HUES6 (cell line): Measurements from ENCODE around the gene VEGFB.

Experiments
- H3K27ac ChIP-seq: 2 replicates; pipeline ENCODE4 v1.7.0; 2013; ENCODE audit warnings: low read depth, mild to moderate bottlenecking, low read length, inconsistent platforms
- H3K27me3 ChIP-seq: 2 replicates; pipeline ENCODE4 v1.6.1; 2013; ENCODE audit warnings: low read length; ENCODE audit not compliant: control insufficient read depth, insufficient read depth
- H3K36me3 ChIP-seq: 2 replicates; pipeline ENCODE4 v1.6.1; 2013; ENCODE audit warnings: low read length; ENCODE audit not compliant: control insufficient read depth, insufficient read depth
- H3K4me1 ChIP-seq: 2 replicates; pipeline ENCODE4 v1.6.1; 2013; ENCODE audit warnings: low read length; ENCODE audit not compliant: control insufficient read depth, insufficient read depth
- H3K4me3 ChIP-seq: 2 replicates; pipeline ENCODE4 v1.5.1; 2013; ENCODE audit warnings: low read depth, low read length
- H3K9ac ChIP-seq: one replicate; pipeline ENCODE4 v1.6.1; 2013; ENCODE audit warnings: mild to moderate bottlenecking, low read length
- H3K9me3 ChIP-seq: 2 replicates; pipeline ENCODE4 v1.6.1; 2013; ENCODE audit warnings: low read depth, low read length; ENCODE audit not compliant: control insufficient read depth, insufficient read depth

Gene VEGFB

DNA sequence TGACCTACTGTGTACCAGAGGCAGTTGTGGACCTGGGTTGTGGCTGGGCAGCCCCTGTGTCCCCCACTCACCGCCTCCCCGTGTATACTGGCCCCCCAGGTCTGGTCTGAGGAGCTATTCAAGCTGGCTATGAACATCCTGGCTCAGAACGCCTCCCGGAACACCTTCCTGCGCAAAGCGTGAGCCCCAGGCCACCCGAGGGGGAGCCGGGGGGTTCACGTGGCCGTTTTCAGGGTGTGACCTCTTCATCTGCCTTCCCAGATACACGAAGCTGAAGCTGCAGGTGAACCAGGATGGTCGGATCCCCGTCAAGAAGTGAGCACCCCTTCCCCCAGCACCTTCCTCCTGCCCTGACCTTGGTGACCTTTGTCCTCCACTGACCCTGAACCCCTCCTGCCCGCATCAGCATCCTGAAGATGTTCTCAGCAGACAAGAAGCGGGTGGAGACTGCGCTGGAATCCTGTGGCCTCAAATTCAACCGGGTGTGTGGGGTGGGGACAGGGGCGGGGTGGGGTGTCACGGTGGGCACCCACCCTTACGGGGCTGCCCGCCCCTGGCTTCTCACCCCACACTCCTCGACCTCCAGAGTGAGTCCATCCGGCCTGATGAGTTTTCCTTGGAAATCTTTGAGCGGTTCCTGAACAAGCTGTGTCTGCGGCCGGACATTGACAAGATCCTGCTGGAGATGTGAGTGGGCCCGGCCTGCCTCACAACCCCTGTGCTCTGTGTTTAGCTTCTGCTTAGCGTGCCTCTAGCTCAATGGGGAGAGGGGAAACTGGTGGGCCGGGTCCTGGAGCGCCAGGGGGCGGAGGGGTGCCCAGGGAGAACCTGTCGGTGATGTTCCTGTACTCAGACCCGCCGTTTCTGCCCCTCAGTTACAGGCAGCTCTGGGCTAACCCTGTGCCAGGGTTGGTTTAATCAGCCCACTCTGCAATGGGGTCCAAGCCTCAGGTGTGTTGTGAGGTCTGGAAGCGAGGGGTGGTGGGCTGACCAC is 21.0 kb downstream of the VEGFB start:
- Histone ChIP-seq H3K4me1 (peaks cover 19% of the 10 kb centered on the region), H3K9me3 (no peaks in the 10 kb centered on the region), H3K27me3 (no peaks in the 10 kb centered on the region), H3K4me3 (no peak overlapping the region), H3K27ac (no peak overlapping the region), H3K36me3 (peaks cover 57% of the 10 kb centered on the region), H3K9ac (no peak overlapping the region)

DNA sequence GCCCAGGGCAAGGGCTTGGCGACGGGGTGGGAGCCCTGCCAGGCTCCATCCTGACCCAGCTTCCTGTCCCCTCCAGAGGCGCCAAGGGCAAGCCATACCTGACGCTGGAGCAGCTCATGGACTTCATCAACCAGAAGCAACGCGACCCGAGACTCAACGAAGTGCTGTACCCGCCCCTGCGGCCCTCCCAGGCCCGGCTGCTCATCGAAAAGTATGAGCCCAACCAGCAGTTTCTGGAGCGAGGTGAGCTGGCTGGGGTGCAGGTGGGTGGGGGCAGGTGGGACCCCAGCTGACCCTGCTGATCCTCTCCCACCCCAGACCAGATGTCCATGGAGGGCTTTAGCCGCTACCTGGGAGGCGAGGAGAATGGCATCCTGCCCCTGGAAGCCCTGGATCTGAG is 21.9 kb downstream of the VEGFB start:
- Histone ChIP-seq H3K36me3 (peaks cover 61% of the 10 kb centered on the region), H3K27ac (no peak overlapping the region), H3K4me3 (no peak overlapping the region), H3K4me1 (peaks cover 14% of the 10 kb centered on the region), H3K9me3 (no peaks in the 10 kb centered on the region), H3K9ac (peak overlapping the region; percentile 26), H3K27me3 (no peaks in the 10 kb centered on the region)

DNA sequence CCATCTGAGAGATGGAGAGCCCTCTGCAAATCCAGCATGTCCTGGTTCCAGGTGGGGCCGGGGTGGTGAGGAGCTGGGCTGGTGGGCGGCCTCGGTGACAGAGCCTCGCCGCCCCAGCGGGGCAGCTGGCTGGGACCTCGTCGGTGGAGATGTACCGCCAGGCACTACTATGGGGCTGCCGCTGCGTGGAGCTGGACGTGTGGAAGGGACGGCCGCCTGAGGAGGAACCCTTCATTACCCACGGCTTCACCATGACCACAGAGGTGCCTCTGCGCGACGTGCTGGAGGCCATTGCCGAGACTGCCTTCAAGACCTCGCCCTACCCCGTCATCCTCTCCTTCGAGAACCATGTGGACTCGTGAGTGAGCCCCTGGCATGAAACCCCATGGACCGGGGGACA is 24.0 kb downstream of the VEGFB start:
- Histone ChIP-seq H3K27me3 (no peaks in the 10 kb centered on the region), H3K27ac (no peak overlapping the region), H3K9ac (no peak overlapping the region), H3K4me3 (no peak overlapping the region), H3K4me1 (peaks cover 3% of the 10 kb centered on the region), H3K36me3 (peaks cover 81% of the 10 kb centered on the region), H3K9me3 (no peaks in the 10 kb centered on the region)

DNA sequence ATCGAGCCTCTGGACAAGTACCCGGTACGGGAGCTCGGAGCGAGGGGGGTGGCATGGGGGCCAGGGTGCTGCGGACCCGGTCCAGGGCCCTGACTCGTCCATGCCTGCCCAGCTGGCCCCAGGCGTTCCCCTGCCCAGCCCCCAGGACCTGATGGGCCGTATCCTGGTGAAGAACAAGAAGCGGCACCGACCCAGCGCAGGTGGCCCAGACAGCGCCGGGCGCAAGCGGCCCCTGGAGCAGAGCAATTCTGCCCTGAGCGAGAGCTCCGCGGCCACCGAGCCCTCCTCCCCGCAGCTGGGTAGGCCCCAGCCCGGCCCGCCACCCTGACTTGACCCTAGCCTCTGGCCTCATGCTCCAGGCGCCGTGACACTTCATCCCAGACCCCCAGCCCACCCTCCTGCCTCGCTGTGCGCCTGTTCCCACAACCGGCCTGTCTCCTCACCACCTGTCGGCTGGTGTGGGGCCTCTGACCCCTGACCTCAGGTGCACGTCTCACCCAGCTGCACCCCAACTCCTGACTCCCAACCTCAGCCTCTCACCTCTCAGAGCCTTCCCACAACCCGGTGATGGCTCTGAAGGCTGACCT is 24.7 kb downstream of the VEGFB start:
- Histone ChIP-seq H3K4me1 (no peaks in the 10 kb centered on the region; the same call in 1 of the 2 replicates), H3K27me3 (no peaks in the 10 kb centered on the region), H3K36me3 (peaks cover 86% of the 10 kb centered on the region), H3K27ac (no peak overlapping the region), H3K9me3 (no peaks in the 10 kb centered on the region), H3K9ac (no peak overlapping the region), H3K4me3 (no peak overlapping the region)

DNA sequence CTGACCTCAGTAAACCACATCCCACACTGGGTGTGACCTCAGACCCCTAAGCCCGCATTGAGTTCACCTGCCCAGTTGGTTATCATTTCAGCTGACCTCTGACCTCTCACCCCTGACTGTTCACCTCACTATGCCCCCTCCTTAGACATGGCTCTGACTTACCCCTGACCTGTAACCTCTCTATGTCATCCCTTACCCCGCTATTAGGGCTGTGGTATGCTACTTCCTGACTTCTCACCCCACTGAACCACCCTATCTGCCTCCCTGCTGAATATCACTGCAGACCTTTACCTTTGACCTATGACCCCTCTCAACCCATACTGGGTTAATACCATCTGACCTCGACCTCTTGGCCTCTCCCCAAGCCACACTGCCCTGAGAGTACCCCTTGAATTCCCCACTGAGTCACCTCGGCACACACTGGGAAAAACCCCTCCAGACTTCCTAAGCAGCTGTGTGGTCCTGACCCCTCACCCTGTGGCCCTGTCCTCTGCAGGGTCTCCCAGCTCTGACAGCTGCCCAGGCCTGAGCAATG is 25.2 kb downstream of the VEGFB start:
- H3K9ac ChIP-seq = no peak overlapping the region
- no peak overlapping the region for H3K4me3 ChIP-seq
- H3K9me3 ChIP-seq = no peaks in the 10 kb centered on the region
- no peaks in the 10 kb centered on the region for H3K27me3 ChIP-seq
- no peaks in the 10 kb centered on the region; the same call in 1 of the 2 replicates for H3K4me1 ChIP-seq
- H3K27ac ChIP-seq = no peak overlapping the region
- H3K36me3 ChIP-seq = peaks cover 86% of the 10 kb centered on the region

DNA sequence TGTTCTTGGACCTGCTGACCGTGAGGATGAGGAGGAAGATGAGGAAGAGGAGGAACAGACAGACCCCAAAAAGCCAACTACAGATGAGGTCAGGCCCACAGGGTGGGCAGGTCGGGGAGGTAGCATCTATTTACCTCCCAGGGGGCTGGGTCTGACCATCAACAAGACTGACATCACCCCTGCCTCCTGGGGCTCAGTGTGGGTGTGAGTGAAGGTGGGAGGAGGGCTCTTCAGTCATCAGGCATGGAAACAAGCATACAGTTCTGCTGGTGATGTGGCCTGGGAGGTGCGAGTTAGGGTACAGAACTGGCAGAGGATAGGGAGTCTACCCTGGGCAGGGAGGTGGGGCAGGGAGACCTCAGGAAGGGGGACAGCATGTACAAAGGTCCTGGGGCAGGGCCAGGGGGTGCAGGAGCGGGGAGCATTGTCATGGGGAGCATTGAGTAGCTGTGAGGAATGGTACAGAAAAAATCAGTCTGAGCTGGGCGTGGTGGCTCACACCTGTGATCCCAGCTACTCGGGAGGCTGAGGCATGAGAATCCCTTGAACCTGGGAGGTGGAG is 25.8 kb downstream of the VEGFB start:
- H3K9ac ChIP-seq = no peak overlapping the region
- no peaks in the 10 kb centered on the region for H3K9me3 ChIP-seq
- no peaks in the 10 kb centered on the region; the same call in 1 of the 2 replicates for H3K4me1 ChIP-seq
- no peaks in the 10 kb centered on the region for H3K27me3 ChIP-seq
- no peak overlapping the region for H3K27ac ChIP-seq
- peaks cover 81% of the 10 kb centered on the region for H3K36me3 ChIP-seq
- no peak overlapping the region for H3K4me3 ChIP-seq

DNA sequence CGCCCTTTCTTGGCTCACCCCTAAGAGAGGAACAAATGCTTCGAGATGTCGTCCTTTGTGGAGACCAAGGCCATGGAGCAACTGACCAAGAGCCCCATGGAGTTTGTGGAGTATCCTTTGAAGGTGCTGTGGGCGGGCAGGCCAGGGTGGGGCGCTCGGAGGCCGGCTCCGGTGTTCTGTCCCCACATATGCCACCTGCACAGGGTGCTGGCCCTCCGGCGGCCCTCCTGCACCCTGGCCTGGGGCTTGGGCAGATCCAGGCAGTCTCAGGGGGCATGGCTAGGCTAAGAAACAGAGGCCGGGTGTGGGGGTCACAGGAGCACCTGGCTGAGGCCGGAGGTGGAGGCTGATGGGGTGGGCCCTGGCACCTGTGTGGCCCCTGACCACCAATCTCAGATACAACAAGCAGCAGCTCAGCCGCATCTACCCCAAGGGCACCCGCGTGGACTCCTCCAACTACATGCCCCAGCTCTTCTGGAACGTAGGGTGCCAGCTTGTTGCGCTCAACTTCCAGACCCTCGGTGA is 27.2 kb downstream of the VEGFB start:
- Histone ChIP-seq H3K27ac (no peak overlapping the region), H3K27me3 (no peaks in the 10 kb centered on the region), H3K4me3 (no peak overlapping the region), H3K4me1 (no peaks in the 10 kb centered on the region; the same call in 1 of the 2 replicates), H3K9ac (no peak overlapping the region), H3K36me3 (peaks cover 81% of the 10 kb centered on the region), H3K9me3 (no peaks in the 10 kb centered on the region)

DNA sequence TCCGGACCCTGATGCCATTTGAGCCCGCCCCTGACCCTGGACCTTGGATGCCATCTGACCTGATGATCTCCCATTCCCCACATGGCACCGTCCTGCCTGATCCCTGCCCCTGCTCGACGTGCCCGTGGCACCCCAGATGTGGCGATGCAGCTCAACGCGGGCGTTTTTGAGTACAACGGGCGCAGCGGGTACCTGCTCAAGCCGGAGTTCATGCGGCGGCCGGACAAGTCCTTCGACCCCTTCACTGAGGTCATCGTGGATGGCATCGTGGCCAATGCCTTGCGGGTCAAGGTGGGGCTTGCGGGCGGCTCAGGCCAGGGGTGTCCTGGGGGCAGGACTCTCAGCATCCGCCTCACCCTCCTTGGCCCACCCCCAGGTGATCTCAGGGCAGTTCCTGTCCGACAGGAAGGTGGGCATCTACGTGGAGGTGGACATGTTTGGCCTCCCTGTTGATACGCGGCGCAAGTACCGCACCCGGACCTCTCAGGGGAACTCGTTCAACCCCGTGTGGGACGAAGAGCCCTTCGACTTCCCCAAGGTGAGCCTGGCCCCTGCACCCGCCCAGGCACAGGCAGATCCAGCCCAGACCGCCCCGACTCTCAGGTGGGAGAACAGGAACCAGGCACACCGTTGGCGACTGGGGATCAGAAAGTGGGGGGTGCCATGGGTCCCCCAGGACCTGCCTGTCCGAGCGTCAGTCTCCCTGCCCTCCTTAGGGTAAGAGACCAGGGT is 28.1 kb downstream of the VEGFB start:
- Histone ChIP-seq H3K9me3 (no peaks in the 10 kb centered on the region), H3K4me1 (no peaks in the 10 kb centered on the region; the same call in 1 of the 2 replicates), H3K9ac (no peak overlapping the region), H3K27ac (no peak overlapping the region), H3K27me3 (no peaks in the 10 kb centered on the region), H3K4me3 (no peak overlapping the region), H3K36me3 (peaks cover 83% of the 10 kb centered on the region)

DNA sequence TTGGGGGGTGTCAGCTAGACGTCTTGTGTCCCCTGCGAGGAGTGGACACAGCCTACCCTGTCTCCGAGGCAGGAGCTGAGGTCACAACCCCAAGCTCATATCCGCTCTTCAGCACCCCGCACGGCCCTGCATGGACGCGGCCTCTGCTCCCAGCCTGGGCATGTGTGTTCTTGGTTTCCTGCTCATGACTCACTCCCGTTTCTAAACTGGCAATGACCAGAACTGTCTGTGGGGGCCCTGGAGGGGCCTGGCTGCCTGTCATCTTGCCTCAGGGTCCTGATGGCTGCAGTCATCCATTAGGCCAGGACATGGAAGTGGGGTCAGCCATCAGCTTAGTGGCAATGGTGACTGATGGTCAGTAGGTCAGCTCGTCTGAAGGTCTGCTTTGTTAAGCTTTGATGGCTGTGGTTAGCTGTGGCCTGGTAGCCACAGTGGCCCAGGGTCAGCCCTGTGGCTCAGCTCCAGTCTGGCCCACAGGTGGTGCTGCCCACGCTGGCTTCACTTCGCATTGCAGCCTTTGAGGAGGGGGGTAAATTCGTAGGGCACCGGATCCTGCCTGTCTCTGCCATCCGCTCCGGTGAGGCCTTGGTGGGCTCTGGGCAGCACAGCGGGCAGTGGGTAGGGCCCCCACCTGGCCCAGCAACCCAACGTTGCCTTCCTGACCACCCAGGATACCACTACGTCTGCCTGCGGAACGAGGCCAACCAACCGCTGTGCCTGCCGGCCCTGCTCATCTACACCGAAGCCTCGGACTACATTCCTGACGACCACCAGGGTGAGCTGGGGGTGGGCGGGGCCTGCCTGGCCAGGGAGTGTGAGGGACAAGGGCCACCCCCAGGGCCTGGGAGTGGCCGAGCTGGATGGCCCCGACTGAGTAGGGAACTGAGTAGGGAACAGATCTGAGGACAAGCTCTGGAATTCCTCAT is 28.9 kb downstream of the VEGFB start:
- Histone ChIP-seq H3K9ac (no peak overlapping the region), H3K27me3 (no peaks in the 10 kb centered on the region), H3K4me3 (no peak overlapping the region), H3K9me3 (no peaks in the 10 kb centered on the region), H3K4me1 (peaks cover 5% of the 10 kb centered on the region), H3K36me3 (peaks cover 79% of the 10 kb centered on the region), H3K27ac (no peak overlapping the region; the same call in 1 of the 2 replicates)

DNA sequence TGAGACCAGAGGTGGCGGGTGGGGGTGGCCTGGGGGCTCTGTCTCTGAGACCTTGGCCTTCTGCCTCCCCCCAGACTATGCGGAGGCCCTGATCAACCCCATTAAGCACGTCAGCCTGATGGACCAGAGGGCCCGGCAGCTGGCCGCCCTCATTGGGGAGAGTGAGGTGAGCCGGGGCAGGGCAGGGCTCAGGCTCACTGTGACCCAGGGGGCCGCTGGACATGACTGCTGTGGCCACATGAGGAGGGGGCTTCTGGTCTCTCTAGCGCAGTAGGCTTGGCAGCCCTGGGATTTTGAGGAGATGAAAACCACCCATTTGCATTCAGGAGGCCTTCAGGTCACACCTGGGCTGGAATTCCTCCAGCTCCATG is 29.5 kb downstream of the VEGFB start:
- no peak overlapping the region for H3K4me3 ChIP-seq
- H3K27me3 ChIP-seq = no peaks in the 10 kb centered on the region
- peaks cover 73% of the 10 kb centered on the region for H3K36me3 ChIP-seq
- H3K9me3 ChIP-seq = no peaks in the 10 kb centered on the region
- no peak overlapping the region for H3K27ac ChIP-seq
- H3K9ac ChIP-seq = no peak overlapping the region
- peaks cover 11% of the 10 kb centered on the region for H3K4me1 ChIP-seq
